Transverse colon (tissue), 4 donors: ENCODE data around the gene GAB3. TPM values are rescaled to one million over a fixed set of nuclear protein-coding genes. Genes with fewer than 3 reads are reported as not detected.

Experiments
- DNase-seq: peaks from one replicate; pipeline ENCODE4 v3.0.0-alpha.2; 2019
- H3K27ac ChIP-seq, 4 donors: fragments of 200-600 bp; sonication (generic); 2 replicates each; pipeline ENCODE4 v1.5.1; 2016 to 2018; ENCODE audit warnings: inconsistent platforms in 4 of 4
- H3K27me3 ChIP-seq: fragments of 200-600 bp; sonication (generic); 2 replicates; pipeline ENCODE4 v1.5.1; 2017; ENCODE audit warnings: inconsistent platforms
- H3K36me3 ChIP-seq, 4 donors: fragments of 200-600 bp; sonication (generic); 2 replicates each; pipeline ENCODE4 v1.5.1; 2017 to 2019; ENCODE audit warnings: inconsistent platforms in 4 of 4
- H3K4me1 ChIP-seq, 4 donors: fragments of 200-600 bp; sonication (generic); 2 replicates each; pipeline ENCODE4 v1.5.1; 2017 to 2020; ENCODE audit warnings: inconsistent platforms in 4 of 4
- H3K4me3 ChIP-seq, 4 donors: fragments of 200-600 bp; sonication (generic); 1 replicate in 1 of 4; 2 replicates in 3 of 4; pipeline versions ENCODE4 v1.5.1 to v1.6.1; 2017 to 2019; ENCODE audit warnings: inconsistent platforms in 4 of 4
- H3K9me3 ChIP-seq, 2 donors: fragments of 200-600 bp; sonication (generic); 2 replicates each; pipeline ENCODE4 v1.5.1; 2017 to 2019; ENCODE audit warnings: inconsistent platforms in 2 of 2
- EP300 ChIP-seq: sonication (generic); formaldehyde crosslinking; IDR thresholded peaks from one replicate; pipeline ENCODE4 v1.6.1; 2017; ENCODE audit warnings: antibody characterized with exemption, low read depth
- POLR2A ChIP-seq: fragments of 450-650 bp; IDR thresholded peaks from one replicate; pipeline ENCODE4 v1.6.1; 2016; ENCODE audit warnings: antibody characterized with exemption, mild to moderate bottlenecking, moderate library complexity
- POLR2AphosphoS5 ChIP-seq, 3 donors: sonication (generic); formaldehyde crosslinking; IDR thresholded peaks; one replicate each; pipeline ENCODE4 v1.6.1; 2016; ENCODE audit warnings: antibody characterized with exemption in 3 of 3
- WGBS, 2 donors: methylation state at CpG; one replicate each; pipeline ENCODE4 v1.1.5; 2018; ENCODE audit warnings: low coverage in 1 of 2; 5-methylcytosine and 5-hydroxymethylcytosine counted together
- in situ Hi-C, 4 donors: fragments of 200-750 bp; cut with MboI; loops; one replicate each; pipeline versions ENCODE4 v1.15.0 to v1.15.1; 2017; ENCODE audit warnings: low sequenced_read_pairs in 3 of 4, low pct_ligation_motif_present in 1 of 4, low pct_unique_long_range_greater_than_20kb in 1 of 4
- intact Hi-C: fragments of 100-400 bp; cut with DNase I; formaldehyde crosslinking; loops from one replicate; pipeline ENCODE4 v1.15.1; 2023; ENCODE audit warnings: low total_unique reads
- total RNA-seq, 4 donors: library from RNA; depleted of rRNA; stranded (reverse); fragments of >200 nt; gene quantifications; one replicate each; pipeline ENCODE4 v1.1.0, GENCODE V29; 2016
- TF ChIP-seq, protein P1 (sequence below), 5 experiments: fragments of 200-600 bp in 3 of 5; fragments of 450-650 bp in 2 of 5; sonication (generic) in 3 of 5; IDR thresholded peaks; 1 replicate in 2 of 5; 2 replicates in 3 of 5; pipeline ENCODE4 v1.5.1; 2016 to 2017; ENCODE audit warnings: antibody characterized with exemption in 5 of 5, inconsistent platforms in 3 of 5, mild to moderate bottlenecking in 2 of 5, moderate library complexity in 1 of 5

The GAB3 gene
- total RNA-seq, 4 donors from 2014 or later, result 0.37 to 4.4 (median 3.0) TPM

DNA sequence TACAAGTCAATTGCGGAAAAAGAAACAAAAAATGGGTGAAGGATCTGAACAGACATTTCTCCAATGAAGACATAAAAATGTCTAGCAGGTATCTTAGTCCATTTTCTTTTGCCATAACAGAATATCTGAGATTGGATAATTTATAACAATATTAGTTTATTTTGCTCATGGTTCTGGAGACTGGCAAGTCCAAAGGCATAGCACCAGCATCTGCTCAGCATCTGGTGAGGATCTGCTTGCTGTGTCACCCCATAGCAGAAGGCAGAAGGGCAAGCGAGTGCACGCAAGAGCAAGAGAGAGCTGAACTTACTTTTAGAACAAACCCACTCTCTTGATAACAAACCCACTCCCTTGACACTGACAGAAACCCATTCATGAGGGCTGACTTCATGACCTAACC is 29.7 kb downstream of the GAB3 start:
- 91% methylated on average over 3 of the region's 3 CpGs; no CpG with 5 or more reads in 1 of the 2 donors for WGBS, 2 donors
- no peak for DNase-seq
- Histone ChIP-seq H3K27me3 (no peaks in the 10 kb centered on the region), H3K27ac (no peak overlapping the region), H3K36me3 (no peaks in the 10 kb centered on the region), H3K9me3 (no peaks in the 10 kb centered on the region), H3K4me1 (no peaks in the 10 kb centered on the region), H3K4me3 (no peak overlapping the region)
- TF ChIP-seq, protein P1, sequence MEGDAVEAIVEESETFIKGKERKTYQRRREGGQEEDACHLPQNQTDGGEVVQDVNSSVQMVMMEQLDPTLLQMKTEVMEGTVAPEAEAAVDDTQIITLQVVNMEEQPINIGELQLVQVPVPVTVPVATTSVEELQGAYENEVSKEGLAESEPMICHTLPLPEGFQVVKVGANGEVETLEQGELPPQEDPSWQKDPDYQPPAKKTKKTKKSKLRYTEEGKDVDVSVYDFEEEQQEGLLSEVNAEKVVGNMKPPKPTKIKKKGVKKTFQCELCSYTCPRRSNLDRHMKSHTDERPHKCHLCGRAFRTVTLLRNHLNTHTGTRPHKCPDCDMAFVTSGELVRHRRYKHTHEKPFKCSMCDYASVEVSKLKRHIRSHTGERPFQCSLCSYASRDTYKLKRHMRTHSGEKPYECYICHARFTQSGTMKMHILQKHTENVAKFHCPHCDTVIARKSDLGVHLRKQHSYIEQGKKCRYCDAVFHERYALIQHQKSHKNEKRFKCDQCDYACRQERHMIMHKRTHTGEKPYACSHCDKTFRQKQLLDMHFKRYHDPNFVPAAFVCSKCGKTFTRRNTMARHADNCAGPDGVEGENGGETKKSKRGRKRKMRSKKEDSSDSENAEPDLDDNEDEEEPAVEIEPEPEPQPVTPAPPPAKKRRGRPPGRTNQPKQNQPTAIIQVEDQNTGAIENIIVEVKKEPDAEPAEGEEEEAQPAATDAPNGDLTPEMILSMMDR (IDR thresholded peaks at IDR 0.05), result no peak
- TF ChIP-seq POLR2A (no peak), EP300 (no peak), POLR2AphosphoS5 (IDR thresholded peaks at IDR 0.05) (no peak)
- in situ Hi-C loops (no loop called here), intact Hi-C loops (no loop called here)

DNA sequence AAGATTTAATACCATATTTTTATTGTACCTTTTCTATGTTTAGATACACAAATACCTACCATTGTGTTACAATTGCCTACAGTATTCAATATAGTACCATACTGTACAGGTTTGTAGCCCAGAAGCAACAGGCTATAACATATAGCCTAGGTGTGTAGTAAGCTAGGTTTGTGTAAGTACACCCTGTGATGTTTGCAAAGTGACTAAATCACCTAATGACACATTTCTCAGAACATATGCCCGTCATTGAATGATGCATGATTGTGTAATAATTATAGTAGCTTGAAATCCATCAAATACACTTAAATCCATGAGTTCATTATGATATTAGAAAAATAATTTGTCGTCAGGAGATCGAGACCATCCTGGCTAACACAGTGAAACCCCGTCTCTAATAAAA is 30.8 kb downstream of the GAB3 start:
- no peak overlapping the region for H3K4me3 ChIP-seq
- no peak overlapping the region for H3K27ac ChIP-seq
- H3K4me1 ChIP-seq, result no peaks in the 10 kb centered on the region
- no peaks in the 10 kb centered on the region for H3K27me3 ChIP-seq
- in situ Hi-C loops (no loop called here), intact Hi-C loops (no loop called here)
- H3K36me3 ChIP-seq, result no peaks in the 10 kb centered on the region
- DNase-seq, result no peak
- 85% methylated on average over 4 of the region's 4 CpGs; no CpG with 5 or more reads in 1 of the 2 donors for WGBS, 2 donors
- no peaks in the 10 kb centered on the region for H3K9me3 ChIP-seq
- no peak for TF ChIP-seq POLR2AphosphoS5 (IDR thresholded peaks at IDR 0.05)
- no peak for TF ChIP-seq POLR2A
- TF ChIP-seq EP300, result no peak
- TF ChIP-seq, protein P1 (IDR thresholded peaks at IDR 0.05), result no peak

DNA sequence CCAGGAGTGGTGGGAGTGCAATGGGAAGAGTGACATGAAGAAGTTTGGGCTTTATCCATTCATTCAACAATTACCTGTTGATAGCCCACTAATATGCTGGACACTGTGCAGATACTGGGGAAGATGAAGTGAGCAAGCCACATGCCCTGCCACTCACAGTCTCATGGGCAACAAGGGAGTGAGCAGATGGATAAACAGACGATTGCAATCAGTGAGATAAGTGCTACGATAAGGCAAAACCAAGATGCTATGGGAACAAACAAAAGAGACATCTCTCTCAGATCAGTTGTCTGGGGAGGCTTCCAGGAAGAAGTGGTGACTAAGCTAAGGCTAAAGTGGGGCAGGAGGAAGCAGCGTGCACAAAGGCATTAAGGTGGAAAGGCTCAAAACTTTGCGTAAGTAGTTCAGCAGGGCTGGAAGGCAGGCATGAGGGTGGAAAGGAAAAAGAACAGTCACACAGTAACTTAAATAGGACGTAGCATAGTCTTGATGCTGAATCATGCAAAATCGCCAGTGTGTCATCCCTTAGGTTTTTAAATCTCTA is 31.7 kb downstream of the GAB3 start:
- DNase-seq, result no peak
- Histone ChIP-seq H3K36me3 (no peaks in the 10 kb centered on the region), H3K4me3 (no peak overlapping the region), H3K27ac (peak overlapping the region; percentile 9 to 39 (median 36)), H3K9me3 (no peaks in the 10 kb centered on the region), H3K27me3 (no peaks in the 10 kb centered on the region), H3K4me1 (no peaks in the 10 kb centered on the region)
- intact Hi-C loops (no loop called here), in situ Hi-C loops (no loop called here)
- WGBS, 2 donors, result 31 to 61% methylated on average over 2 to 6 of the region's 6 CpGs
- no peak for TF ChIP-seq EP300
- TF ChIP-seq, protein P1 (IDR thresholded peaks at IDR 0.05), result no peak
- no peak for TF ChIP-seq POLR2A
- no peak for TF ChIP-seq POLR2AphosphoS5 (IDR thresholded peaks at IDR 0.05)

DNA sequence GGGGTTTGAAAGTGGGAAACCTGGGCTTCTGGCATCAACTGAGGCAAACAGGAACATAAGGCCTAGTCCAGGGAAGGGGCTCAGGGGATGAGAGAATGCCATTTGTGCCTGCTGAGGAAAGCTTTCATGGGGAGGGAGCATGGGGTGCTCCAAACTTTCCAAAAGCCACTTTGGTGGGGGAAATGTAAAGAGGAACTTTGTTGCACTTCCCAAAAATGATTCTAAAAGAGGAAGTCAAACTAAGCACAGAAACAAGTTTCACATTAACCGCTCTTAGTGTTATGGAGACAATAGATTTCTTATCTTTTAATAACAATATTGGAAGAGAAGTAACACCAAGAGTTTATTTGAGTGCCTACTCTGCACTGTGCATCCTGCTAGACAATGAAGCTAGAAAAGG is 32.3 kb downstream of the GAB3 start:
- TF ChIP-seq POLR2AphosphoS5 (IDR thresholded peaks at IDR 0.05), result no peak
- TF ChIP-seq POLR2A, result no peak
- TF ChIP-seq, protein P1 (IDR thresholded peaks at IDR 0.05), result no peak
- no peak for TF ChIP-seq EP300
- peak overlapping the region; percentile 34 to 40 (median 38) for H3K27ac ChIP-seq
- no peaks in the 10 kb centered on the region for H3K4me1 ChIP-seq
- no peak overlapping the region for H3K4me3 ChIP-seq
- no peaks in the 10 kb centered on the region for H3K27me3 ChIP-seq
- 78% methylated on average over 1 of the region's 1 CpG; no CpG with 5 or more reads in 1 of the 2 donors for WGBS, 2 donors
- no peak for DNase-seq
- intact Hi-C loops (no loop called here), in situ Hi-C loops (no loop called here)
- H3K36me3 ChIP-seq, result no peaks in the 10 kb centered on the region
- H3K9me3 ChIP-seq, result no peaks in the 10 kb centered on the region
